ENCODE results near the gene ZFPM1.

Gene ZFPM1

GRCh38 chr16:88494335-88495154, 41.5 kb downstream of the ZFPM1 start:
- no peak overlapping the region for H3K4me3 ChIP-seq (ENCODE audit: low read depth, low read length)
- no peak overlapping the region for H2AFZ ChIP-seq (ENCODE audit: low read length, unreplicated experiment)
- no peaks in the 10 kb centered on the region for H3K79me2 ChIP-seq (ENCODE audit: control insufficient read depth, insufficient read depth, low read length, unreplicated experiment)
- no peaks in the 10 kb centered on the region for H3K27me3 ChIP-seq (ENCODE audit: insufficient read depth, low read length)
- H3K27ac ChIP-seq (ENCODE audit: low read depth, low read length), result no peak overlapping the region
- H3K36me3 ChIP-seq (ENCODE audit: insufficient read depth, low read length), result no peaks in the 10 kb centered on the region
- H3K4me1 ChIP-seq (ENCODE audit: control insufficient read depth, insufficient read depth, low read length, unreplicated experiment), result no peaks in the 10 kb centered on the region

- no peak overlapping the region for H3K4me3 ChIP-seq (ENCODE audit: low read depth, low read length)
- H3K4me1 ChIP-seq (ENCODE audit: control insufficient read depth, insufficient read depth, low read length, unreplicated experiment), result no peaks in the 10 kb centered on the region
- no peaks in the 10 kb centered on the region for H3K79me2 ChIP-seq (ENCODE audit: control insufficient read depth, insufficient read depth, low read length, unreplicated experiment)
- no peaks in the 10 kb centered on the region for H3K27me3 ChIP-seq (ENCODE audit: insufficient read depth, low read length)
- H3K36me3 ChIP-seq (ENCODE audit: insufficient read depth, low read length), result no peaks in the 10 kb centered on the region
- no peak overlapping the region for H3K27ac ChIP-seq (ENCODE audit: low read depth, low read length)
- no peak overlapping the region for H2AFZ ChIP-seq (ENCODE audit: low read length, unreplicated experiment)
Observed at GRCh38 chr16:88495268-88495772, 42.2 kb downstream of the ZFPM1 start.

- H3K36me3 ChIP-seq (ENCODE audit: insufficient read depth, low read length), result no peaks in the 10 kb centered on the region
- no peaks in the 10 kb centered on the region for H3K27me3 ChIP-seq (ENCODE audit: insufficient read depth, low read length)
- no peaks in the 10 kb centered on the region for H3K4me1 ChIP-seq (ENCODE audit: control insufficient read depth, insufficient read depth, low read length, unreplicated experiment)
- H3K27ac ChIP-seq (ENCODE audit: low read depth, low read length), result no peak overlapping the region
- H3K79me2 ChIP-seq (ENCODE audit: control insufficient read depth, insufficient read depth, low read length, unreplicated experiment), result no peaks in the 10 kb centered on the region
- no peak overlapping the region for H3K4me3 ChIP-seq (ENCODE audit: low read depth, low read length)
- H2AFZ ChIP-seq (ENCODE audit: low read length, unreplicated experiment), result no peak overlapping the region
Observed at GRCh38 chr16:88497561-88498462, 44.7 kb downstream of the ZFPM1 start.

- H3K4me3 ChIP-seq (ENCODE audit: low read depth, low read length), result no peak overlapping the region
- H3K4me1 ChIP-seq (ENCODE audit: control insufficient read depth, insufficient read depth, low read length, unreplicated experiment), result no peaks in the 10 kb centered on the region
- no peak overlapping the region for H2AFZ ChIP-seq (ENCODE audit: low read length, unreplicated experiment)
- H3K27ac ChIP-seq (ENCODE audit: low read depth, low read length), result no peak overlapping the region
- H3K79me2 ChIP-seq (ENCODE audit: control insufficient read depth, insufficient read depth, low read length, unreplicated experiment), result no peaks in the 10 kb centered on the region
- H3K36me3 ChIP-seq (ENCODE audit: insufficient read depth, low read length), result no peaks in the 10 kb centered on the region
- H3K27me3 ChIP-seq (ENCODE audit: insufficient read depth, low read length), result no peaks in the 10 kb centered on the region
Observed at GRCh38 chr16:88498576-88499208, 45.6 kb downstream of the ZFPM1 start.

- no peaks in the 10 kb centered on the region for H3K27me3 ChIP-seq (ENCODE audit: insufficient read depth, low read length)
- no peaks in the 10 kb centered on the region for H3K36me3 ChIP-seq (ENCODE audit: insufficient read depth, low read length)
- H2AFZ ChIP-seq (ENCODE audit: low read length, unreplicated experiment), result no peak overlapping the region
- no peak overlapping the region for H3K27ac ChIP-seq (ENCODE audit: low read depth, low read length)
- no peaks in the 10 kb centered on the region for H3K4me1 ChIP-seq (ENCODE audit: control insufficient read depth, insufficient read depth, low read length, unreplicated experiment)
- H3K79me2 ChIP-seq (ENCODE audit: control insufficient read depth, insufficient read depth, low read length, unreplicated experiment), result no peaks in the 10 kb centered on the region
- H3K4me3 ChIP-seq (ENCODE audit: low read depth, low read length), result no peak overlapping the region
Observed at GRCh38 chr16:88499292-88499691, 46.2 kb downstream of the ZFPM1 start.

- Histone ChIP-seq H3K4me3 (ENCODE audit: low read depth, low read length) (no peak overlapping the region), H3K4me1 (ENCODE audit: control insufficient read depth, insufficient read depth, low read length, unreplicated experiment) (no peaks in the 10 kb centered on the region), H2AFZ (ENCODE audit: low read length, unreplicated experiment) (no peak overlapping the region), H3K36me3 (ENCODE audit: insufficient read depth, low read length) (no peaks in the 10 kb centered on the region), H3K27ac (ENCODE audit: low read depth, low read length) (no peak overlapping the region), H3K27me3 (ENCODE audit: insufficient read depth, low read length) (no peaks in the 10 kb centered on the region), H3K79me2 (ENCODE audit: control insufficient read depth, insufficient read depth, low read length, unreplicated experiment) (no peaks in the 10 kb centered on the region)
Observed at GRCh38 chr16:88499836-88500251, 46.8 kb downstream of the ZFPM1 start.

GRCh38 chr16:88500255-88500661, 47.2 kb downstream of the ZFPM1 start:
- no peaks in the 10 kb centered on the region for H3K36me3 ChIP-seq (ENCODE audit: insufficient read depth, low read length)
- H3K27ac ChIP-seq (ENCODE audit: low read depth, low read length), result no peak overlapping the region
- no peaks in the 10 kb centered on the region for H3K27me3 ChIP-seq (ENCODE audit: insufficient read depth, low read length)
- no peaks in the 10 kb centered on the region for H3K79me2 ChIP-seq (ENCODE audit: control insufficient read depth, insufficient read depth, low read length, unreplicated experiment)
- no peaks in the 10 kb centered on the region for H3K4me1 ChIP-seq (ENCODE audit: control insufficient read depth, insufficient read depth, low read length, unreplicated experiment)
- H3K4me3 ChIP-seq (ENCODE audit: low read depth, low read length), result no peak overlapping the region
- no peak overlapping the region for H2AFZ ChIP-seq (ENCODE audit: low read length, unreplicated experiment)

GRCh38 chr16:88502371-88502770, 49.3 kb downstream of the ZFPM1 start:
- no peaks in the 10 kb centered on the region for H3K4me1 ChIP-seq (ENCODE audit: control insufficient read depth, insufficient read depth, low read length, unreplicated experiment)
- H3K27me3 ChIP-seq (ENCODE audit: insufficient read depth, low read length), result no peaks in the 10 kb centered on the region
- H3K79me2 ChIP-seq (ENCODE audit: control insufficient read depth, insufficient read depth, low read length, unreplicated experiment), result no peaks in the 10 kb centered on the region
- H3K27ac ChIP-seq (ENCODE audit: low read depth, low read length), result no peak overlapping the region
- no peaks in the 10 kb centered on the region for H3K36me3 ChIP-seq (ENCODE audit: insufficient read depth, low read length)
- no peak overlapping the region for H2AFZ ChIP-seq (ENCODE audit: low read length, unreplicated experiment)
- no peak overlapping the region for H3K4me3 ChIP-seq (ENCODE audit: low read depth, low read length)

GRCh38 chr16:88502776-88503280, 49.7 kb downstream of the ZFPM1 start:
- Histone ChIP-seq H3K27ac (ENCODE audit: low read depth, low read length) (no peak overlapping the region), H3K27me3 (ENCODE audit: insufficient read depth, low read length) (no peaks in the 10 kb centered on the region), H3K36me3 (ENCODE audit: insufficient read depth, low read length) (no peaks in the 10 kb centered on the region), H3K4me1 (ENCODE audit: control insufficient read depth, insufficient read depth, low read length, unreplicated experiment) (no peaks in the 10 kb centered on the region), H3K79me2 (ENCODE audit: control insufficient read depth, insufficient read depth, low read length, unreplicated experiment) (no peaks in the 10 kb centered on the region), H3K4me3 (ENCODE audit: low read depth, low read length) (no peak overlapping the region), H2AFZ (ENCODE audit: low read length, unreplicated experiment) (no peak overlapping the region)

- H3K79me2 ChIP-seq (ENCODE audit: control insufficient read depth, insufficient read depth, low read length, unreplicated experiment), result no peaks in the 10 kb centered on the region
- no peak overlapping the region for H3K27ac ChIP-seq (ENCODE audit: low read depth, low read length)
- no peaks in the 10 kb centered on the region for H3K4me1 ChIP-seq (ENCODE audit: control insufficient read depth, insufficient read depth, low read length, unreplicated experiment)
- no peaks in the 10 kb centered on the region for H3K27me3 ChIP-seq (ENCODE audit: insufficient read depth, low read length)
- H3K4me3 ChIP-seq (ENCODE audit: low read depth, low read length), result no peak overlapping the region
- no peak overlapping the region for H2AFZ ChIP-seq (ENCODE audit: low read length, unreplicated experiment)
- H3K36me3 ChIP-seq (ENCODE audit: insufficient read depth, low read length), result no peaks in the 10 kb centered on the region
Observed at GRCh38 chr16:88503374-88503770, 50.3 kb downstream of the ZFPM1 start.
